ENCODE measurements around the gene SPEF1. TPM values are rescaled to one million over a fixed set of nuclear protein-coding genes. Genes with fewer than 3 reads are reported as not detected.
A peak's percentile ranks its signal among the peaks of the same experiment; 100 is the strongest.

The SPEF1 gene
- total RNA-seq, 4 donors from 2014 or later = 0.13 to 2.5 (median 2.0) TPM

DNA sequence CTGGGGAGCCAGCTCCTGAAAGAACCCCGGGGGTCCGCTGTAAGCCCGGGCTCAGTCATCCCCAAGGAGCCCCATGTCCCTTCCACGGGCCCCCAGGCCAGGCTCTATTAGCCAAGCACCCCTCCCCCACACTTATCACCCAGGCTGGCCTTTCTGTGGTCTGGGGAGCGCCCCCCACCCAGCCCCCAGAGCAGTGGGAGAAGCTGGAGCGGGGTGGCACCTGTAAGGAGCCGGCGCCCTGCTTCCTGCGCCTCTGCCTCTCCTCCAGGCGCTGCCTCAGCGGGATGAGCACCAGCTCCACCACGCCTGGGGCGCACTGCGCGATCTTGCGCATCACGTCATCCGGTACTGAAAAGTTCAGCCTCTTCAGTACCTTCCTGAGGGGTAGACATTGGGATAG, 2.3 kb downstream of the SPEF1 start:
- 65 to 73% methylated on average over 12 to 18 of the region's 18 CpGs for WGBS, 2 donors
- peaks cover 8 to 34% of the 10 kb centered on the region in 2 donors for H3K4me1 ChIP-seq
- intact Hi-C loops (cut with DNase I) = no loop called here

DNA sequence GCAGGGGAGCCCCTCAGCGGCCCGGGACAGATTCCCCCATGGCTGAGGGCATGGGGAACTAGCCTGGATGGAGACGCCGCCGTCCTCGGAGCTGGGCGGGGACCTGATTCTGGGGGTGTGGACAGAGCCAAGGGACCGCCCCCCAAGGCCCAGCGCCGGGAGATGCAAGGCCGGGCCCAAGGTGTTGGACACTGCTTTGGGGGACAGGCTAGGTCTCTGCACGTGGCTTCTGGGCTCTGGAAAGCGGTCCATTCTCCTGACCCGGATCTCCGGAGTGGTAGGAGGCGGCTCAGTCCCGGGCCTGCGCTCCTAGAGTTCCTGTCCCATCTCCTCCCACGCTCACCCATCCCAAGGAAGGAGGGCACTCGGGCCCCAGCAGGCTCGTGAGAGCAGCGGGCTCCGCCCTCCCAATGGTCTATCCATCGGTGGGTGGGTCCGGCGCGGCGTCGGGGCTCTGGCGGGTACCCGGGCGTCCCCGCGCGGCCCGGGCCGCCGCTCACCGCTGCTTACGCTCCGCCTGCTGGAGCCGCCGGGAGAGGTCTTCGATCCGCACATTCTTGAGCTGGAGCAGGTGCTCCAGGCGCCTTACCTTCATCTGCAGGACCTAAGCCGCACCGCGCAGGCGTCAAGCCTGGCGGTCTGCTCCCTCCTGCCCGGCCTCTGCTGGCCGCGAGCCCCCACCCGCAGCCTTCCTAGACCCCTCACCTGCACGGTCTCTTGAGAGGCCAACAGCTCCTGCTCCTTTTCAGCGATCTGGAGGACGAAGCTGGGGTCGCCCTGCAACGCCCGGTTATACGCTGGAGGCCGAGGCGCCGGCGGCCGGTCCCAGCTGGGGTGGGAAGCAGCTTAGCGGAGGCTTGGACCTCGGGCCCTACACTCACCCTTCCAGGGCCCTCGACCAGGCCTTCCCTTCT, 3.3 kb downstream of the SPEF1 start:
- intact Hi-C loops (cut with DNase I) = no loop called here
- 12 to 18% methylated on average over 12 to 33 of the region's 70 CpGs for WGBS, 2 donors
- peak; percentile 52 to 59 for DNase-seq

More for the DNA sequence above, 2.3 kb downstream of the SPEF1 start:
- H3K27ac ChIP-seq = no peak overlapping the region
- no peaks in the 10 kb centered on the region for H3K36me3 ChIP-seq
- no peaks in the 10 kb centered on the region for H3K9me3 ChIP-seq
- no peak for DNase-seq
- no peak overlapping the region for H3K4me3 ChIP-seq (replicated peaks in 1 of 3)
- no peaks in the 10 kb centered on the region for H3K27me3 ChIP-seq
- TF ChIP-seq, protein P1, sequence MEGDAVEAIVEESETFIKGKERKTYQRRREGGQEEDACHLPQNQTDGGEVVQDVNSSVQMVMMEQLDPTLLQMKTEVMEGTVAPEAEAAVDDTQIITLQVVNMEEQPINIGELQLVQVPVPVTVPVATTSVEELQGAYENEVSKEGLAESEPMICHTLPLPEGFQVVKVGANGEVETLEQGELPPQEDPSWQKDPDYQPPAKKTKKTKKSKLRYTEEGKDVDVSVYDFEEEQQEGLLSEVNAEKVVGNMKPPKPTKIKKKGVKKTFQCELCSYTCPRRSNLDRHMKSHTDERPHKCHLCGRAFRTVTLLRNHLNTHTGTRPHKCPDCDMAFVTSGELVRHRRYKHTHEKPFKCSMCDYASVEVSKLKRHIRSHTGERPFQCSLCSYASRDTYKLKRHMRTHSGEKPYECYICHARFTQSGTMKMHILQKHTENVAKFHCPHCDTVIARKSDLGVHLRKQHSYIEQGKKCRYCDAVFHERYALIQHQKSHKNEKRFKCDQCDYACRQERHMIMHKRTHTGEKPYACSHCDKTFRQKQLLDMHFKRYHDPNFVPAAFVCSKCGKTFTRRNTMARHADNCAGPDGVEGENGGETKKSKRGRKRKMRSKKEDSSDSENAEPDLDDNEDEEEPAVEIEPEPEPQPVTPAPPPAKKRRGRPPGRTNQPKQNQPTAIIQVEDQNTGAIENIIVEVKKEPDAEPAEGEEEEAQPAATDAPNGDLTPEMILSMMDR (IDR thresholded peaks at IDR 0.05) = no peak
- TF ChIP-seq POLR2A (IDR thresholded peaks at IDR 0.05) = no peak

DNA sequence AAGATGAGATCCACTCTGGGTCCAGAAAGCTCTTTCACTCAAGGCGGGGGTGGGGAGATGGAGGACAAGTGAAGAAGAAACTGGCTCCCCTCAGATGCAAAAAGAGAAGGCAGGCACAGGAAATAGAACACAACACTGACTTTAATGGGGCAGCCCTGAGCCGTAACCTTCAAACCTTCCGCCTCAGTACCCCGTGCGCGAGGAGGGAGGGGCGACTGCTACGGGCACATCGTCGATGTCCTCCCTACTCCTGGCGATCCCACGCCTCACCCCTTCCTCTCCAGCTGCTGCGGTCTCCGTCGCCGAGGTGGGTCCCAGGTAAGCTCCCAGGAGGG, 3.9 kb downstream of the SPEF1 start:
- H3K4me3 ChIP-seq (replicated peaks in 1 of 3) = peak overlapping the region in 1 of 3 donors; percentile 29
- H3K9me3 ChIP-seq = no peaks in the 10 kb centered on the region
- 19 to 38% methylated on average over 6 to 7 of the region's 16 CpGs for WGBS, 2 donors
- H3K4me1 ChIP-seq = peaks cover 8 to 18% of the 10 kb centered on the region in 2 donors
- no peak for DNase-seq
- H3K27ac ChIP-seq = no peak overlapping the region
- no peaks in the 10 kb centered on the region for H3K27me3 ChIP-seq
- H3K36me3 ChIP-seq = no peaks in the 10 kb centered on the region
- intact Hi-C loops (cut with DNase I) = no loop called here
- no peak for TF ChIP-seq POLR2A (IDR thresholded peaks at IDR 0.05)
- TF ChIP-seq, protein P1 (IDR thresholded peaks at IDR 0.05) = no peak

More for the DNA sequence above, 3.3 kb downstream of the SPEF1 start:
- no peak overlapping the region for H3K27ac ChIP-seq
- no peaks in the 10 kb centered on the region for H3K36me3 ChIP-seq
- H3K4me1 ChIP-seq = peaks cover 8 to 24% of the 10 kb centered on the region in 2 donors
- TF ChIP-seq POLR2A (IDR thresholded peaks at IDR 0.05) = no peak
- TF ChIP-seq, protein P1 (IDR thresholded peaks at IDR 0.05) = peak in 1 of 6 experiments; percentile 20
- no peaks in the 10 kb centered on the region for H3K9me3 ChIP-seq
- H3K27me3 ChIP-seq = no peaks in the 10 kb centered on the region
- peak overlapping the region in 2 of 3 donors; percentile 20 to 29 for H3K4me3 ChIP-seq (replicated peaks in 1 of 3)

DNA sequence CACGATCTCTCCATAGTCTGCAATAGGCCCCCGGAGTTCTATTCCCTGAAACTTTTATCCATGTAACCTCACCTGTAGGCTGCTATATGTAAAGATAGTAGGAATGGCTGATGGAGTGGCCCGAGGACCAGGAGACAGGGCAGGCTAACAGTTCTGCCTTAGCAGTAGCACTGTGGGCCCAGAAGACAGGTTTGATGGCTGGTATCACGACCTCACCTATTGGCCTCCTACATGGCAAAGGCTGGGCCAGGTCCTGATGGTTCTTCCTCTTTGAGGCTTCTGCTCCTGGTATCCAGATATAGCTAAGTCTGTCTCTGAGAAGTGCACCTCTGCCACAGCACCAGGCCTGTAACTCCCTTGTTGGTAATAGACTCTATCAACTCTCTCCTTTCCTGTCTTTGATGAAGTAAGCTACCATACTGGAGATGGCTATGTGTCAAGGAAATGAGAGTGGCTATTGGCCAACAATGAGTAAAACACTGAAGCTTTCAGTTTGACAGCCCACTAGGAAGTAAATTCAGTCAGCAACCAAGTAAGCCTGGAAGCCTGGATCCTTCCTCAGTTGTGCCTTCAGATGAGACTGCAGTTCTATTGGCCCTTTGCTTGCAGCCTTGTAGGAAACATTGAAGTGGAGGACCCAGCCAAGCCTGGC, 5.7 kb downstream of the SPEF1 start:
- no peaks in the 10 kb centered on the region for H3K36me3 ChIP-seq
- TF ChIP-seq, protein P1 (IDR thresholded peaks at IDR 0.05) = no peak
- TF ChIP-seq POLR2A (IDR thresholded peaks at IDR 0.05) = no peak
- no peak overlapping the region for H3K27ac ChIP-seq
- DNase-seq = no peak
- no peak overlapping the region for H3K4me3 ChIP-seq (replicated peaks in 1 of 3)
- no peaks in the 10 kb centered on the region for H3K27me3 ChIP-seq
- no peaks in the 10 kb centered on the region for H3K9me3 ChIP-seq
- H3K4me1 ChIP-seq = peaks cover 8 to 12% of the 10 kb centered on the region in 2 donors
- intact Hi-C loops (cut with DNase I) = no loop called here
- 89 to 90% methylated on average over 4 of the region's 4 CpGs for WGBS, 2 donors
